Type B pancreatic cell (in vitro differentiated cells): Measurements from ENCODE around the gene JAKMIP2. TPM values are rescaled to one million over a fixed set of nuclear protein-coding genes. Genes with fewer than 3 reads are reported as not detected.

Experiments
- DNase-seq: peaks from one replicate; pipeline ENCODE4 v3.0.0; 2021; ENCODE audit warnings: mixed read lengths; ENCODE audit not compliant: unreplicated experiment; ENCODE audit errors: extremely low spot score
- H3K27ac Mint-ChIP-seq: 2 replicates; pipeline ENCODE4 v1.8.0; 2021; ENCODE audit warnings: mild to moderate bottlenecking, mixed read lengths
- H3K27me3 Mint-ChIP-seq: 2 replicates; pipeline ENCODE4 v1.8.0; 2021; ENCODE audit warnings: mixed read lengths
- H3K36me3 Mint-ChIP-seq: 2 replicates; pipeline ENCODE4 v1.8.0; 2021; ENCODE audit warnings: mixed read lengths
- H3K4me1 Mint-ChIP-seq: one replicate; pipeline ENCODE4 v1.8.0; 2021; ENCODE audit warnings: mixed read lengths; ENCODE audit not compliant: unreplicated experiment
- H3K4me3 Mint-ChIP-seq: 2 replicates; pipeline ENCODE4 v1.8.0; 2021; ENCODE audit warnings: mild to moderate bottlenecking, mixed read lengths
- H3K9me3 Mint-ChIP-seq: 2 replicates; pipeline ENCODE4 v1.8.0; 2021; ENCODE audit warnings: mixed read lengths
- total RNA-seq: library from RNA; stranded (reverse); gene quantifications from 2 replicates; pipeline ENCODE4 v1.2.1, GENCODE V29; 2021; ENCODE audit warnings: low replicate concordance
- TF ChIP-seq, protein P1 (sequence below): fragments of 200-600 bp; sonication (generic); conservative IDR thresholded peaks from 2 replicates; pipeline ENCODE4 v1.5.0; 2021; ENCODE audit warnings: antibody characterized with exemption, mild to moderate bottlenecking

The JAKMIP2 gene
- total RNA-seq, 1 donor from 2014 or later = 13.8 TPM

DNA sequence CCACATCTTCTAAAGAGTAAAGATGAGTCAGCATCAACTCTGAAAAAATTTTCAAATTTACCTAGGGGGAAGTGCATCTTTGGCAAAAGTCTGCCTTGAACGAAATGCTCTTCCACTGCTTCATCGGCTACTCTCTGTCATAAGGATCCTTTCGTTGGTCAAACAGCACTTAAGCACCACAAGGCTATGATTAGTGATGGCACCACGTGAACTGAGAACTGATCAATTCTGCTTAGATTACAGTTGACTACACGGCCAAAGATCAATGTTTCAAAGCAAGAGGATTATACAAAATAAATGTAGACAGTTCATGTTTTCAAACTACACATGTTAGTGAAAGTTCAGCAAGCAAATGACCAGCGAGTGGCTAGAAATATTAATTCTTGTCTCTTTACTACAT is 9.4 kb downstream of the JAKMIP2 start:
- H3K27ac Mint-ChIP-seq = no peak overlapping the region
- H3K36me3 Mint-ChIP-seq = peaks cover 3% of the 10 kb centered on the region
- TF ChIP-seq, protein P1, sequence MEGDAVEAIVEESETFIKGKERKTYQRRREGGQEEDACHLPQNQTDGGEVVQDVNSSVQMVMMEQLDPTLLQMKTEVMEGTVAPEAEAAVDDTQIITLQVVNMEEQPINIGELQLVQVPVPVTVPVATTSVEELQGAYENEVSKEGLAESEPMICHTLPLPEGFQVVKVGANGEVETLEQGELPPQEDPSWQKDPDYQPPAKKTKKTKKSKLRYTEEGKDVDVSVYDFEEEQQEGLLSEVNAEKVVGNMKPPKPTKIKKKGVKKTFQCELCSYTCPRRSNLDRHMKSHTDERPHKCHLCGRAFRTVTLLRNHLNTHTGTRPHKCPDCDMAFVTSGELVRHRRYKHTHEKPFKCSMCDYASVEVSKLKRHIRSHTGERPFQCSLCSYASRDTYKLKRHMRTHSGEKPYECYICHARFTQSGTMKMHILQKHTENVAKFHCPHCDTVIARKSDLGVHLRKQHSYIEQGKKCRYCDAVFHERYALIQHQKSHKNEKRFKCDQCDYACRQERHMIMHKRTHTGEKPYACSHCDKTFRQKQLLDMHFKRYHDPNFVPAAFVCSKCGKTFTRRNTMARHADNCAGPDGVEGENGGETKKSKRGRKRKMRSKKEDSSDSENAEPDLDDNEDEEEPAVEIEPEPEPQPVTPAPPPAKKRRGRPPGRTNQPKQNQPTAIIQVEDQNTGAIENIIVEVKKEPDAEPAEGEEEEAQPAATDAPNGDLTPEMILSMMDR = no peak
- H3K27me3 Mint-ChIP-seq = no peaks in the 10 kb centered on the region
- no peaks in the 10 kb centered on the region for H3K9me3 Mint-ChIP-seq
- DNase-seq = no peak
- H3K4me1 Mint-ChIP-seq = peaks cover 4% of the 10 kb centered on the region
- H3K4me3 Mint-ChIP-seq = no peak overlapping the region

DNA sequence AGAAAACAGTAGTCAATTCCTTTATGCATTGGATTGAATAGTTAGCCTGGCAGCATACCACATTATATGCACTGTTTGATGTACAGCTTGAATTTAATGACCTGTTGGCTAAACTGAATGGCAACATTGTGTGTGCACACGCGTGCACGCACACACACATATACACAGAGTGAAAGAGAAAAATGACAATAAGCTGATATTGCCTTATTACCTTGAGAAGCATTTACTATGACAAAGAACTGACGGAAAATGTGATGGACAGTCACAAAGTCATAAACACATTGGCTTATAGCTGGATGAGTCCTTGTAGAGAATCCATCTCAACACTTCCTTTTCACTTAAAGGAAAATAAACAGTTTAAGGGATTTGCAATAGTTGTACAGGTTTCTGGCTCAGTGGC is 15.5 kb downstream of the JAKMIP2 start:
- H3K36me3 Mint-ChIP-seq = no peaks in the 10 kb centered on the region
- H3K27ac Mint-ChIP-seq = no peak overlapping the region
- H3K4me3 Mint-ChIP-seq = no peak overlapping the region
- TF ChIP-seq, protein P1 = no peak
- no peak for DNase-seq
- H3K9me3 Mint-ChIP-seq = no peaks in the 10 kb centered on the region
- peaks cover 17% of the 10 kb centered on the region for H3K4me1 Mint-ChIP-seq
- no peaks in the 10 kb centered on the region for H3K27me3 Mint-ChIP-seq

DNA sequence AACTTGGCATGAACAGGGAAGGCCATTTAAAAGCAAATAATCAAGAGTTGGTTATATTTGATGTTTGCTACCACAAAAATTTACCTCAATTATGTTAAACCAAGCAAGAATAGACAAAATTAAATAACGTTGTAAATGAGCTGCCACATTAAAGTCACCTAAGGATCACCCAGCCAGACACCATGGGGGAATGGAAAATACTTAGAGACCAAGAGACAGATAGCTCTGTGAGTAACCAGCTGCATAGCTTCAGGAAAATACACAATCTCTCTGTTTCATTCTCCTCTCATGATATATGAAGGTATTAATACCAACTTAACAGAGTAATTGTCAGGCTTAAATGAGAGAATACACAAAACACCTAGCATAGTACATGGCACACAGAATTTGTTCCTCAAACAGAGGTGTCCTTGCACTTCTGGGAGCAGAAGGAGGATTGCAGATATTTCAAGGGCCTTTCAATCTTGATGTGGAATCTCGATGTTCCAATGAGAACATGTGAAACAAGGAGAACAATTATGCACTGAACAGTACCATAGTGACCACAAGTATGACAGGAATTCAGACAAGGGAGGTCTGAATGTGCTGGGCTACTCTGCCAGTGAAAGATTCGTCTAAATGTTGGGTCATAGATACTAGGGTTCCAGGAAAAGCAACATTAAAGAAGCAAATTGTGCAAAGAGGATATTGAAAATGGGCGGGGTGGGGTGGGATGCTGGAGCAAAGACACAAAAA is 18.6 kb downstream of the JAKMIP2 start:
- DNase-seq = no peak
- TF ChIP-seq, protein P1 = no peak
- H3K36me3 Mint-ChIP-seq = no peaks in the 10 kb centered on the region
- peaks cover 17% of the 10 kb centered on the region for H3K4me1 Mint-ChIP-seq
- no peak overlapping the region for H3K4me3 Mint-ChIP-seq
- no peaks in the 10 kb centered on the region for H3K9me3 Mint-ChIP-seq
- no peaks in the 10 kb centered on the region for H3K27me3 Mint-ChIP-seq
- H3K27ac Mint-ChIP-seq = no peak overlapping the region

DNA sequence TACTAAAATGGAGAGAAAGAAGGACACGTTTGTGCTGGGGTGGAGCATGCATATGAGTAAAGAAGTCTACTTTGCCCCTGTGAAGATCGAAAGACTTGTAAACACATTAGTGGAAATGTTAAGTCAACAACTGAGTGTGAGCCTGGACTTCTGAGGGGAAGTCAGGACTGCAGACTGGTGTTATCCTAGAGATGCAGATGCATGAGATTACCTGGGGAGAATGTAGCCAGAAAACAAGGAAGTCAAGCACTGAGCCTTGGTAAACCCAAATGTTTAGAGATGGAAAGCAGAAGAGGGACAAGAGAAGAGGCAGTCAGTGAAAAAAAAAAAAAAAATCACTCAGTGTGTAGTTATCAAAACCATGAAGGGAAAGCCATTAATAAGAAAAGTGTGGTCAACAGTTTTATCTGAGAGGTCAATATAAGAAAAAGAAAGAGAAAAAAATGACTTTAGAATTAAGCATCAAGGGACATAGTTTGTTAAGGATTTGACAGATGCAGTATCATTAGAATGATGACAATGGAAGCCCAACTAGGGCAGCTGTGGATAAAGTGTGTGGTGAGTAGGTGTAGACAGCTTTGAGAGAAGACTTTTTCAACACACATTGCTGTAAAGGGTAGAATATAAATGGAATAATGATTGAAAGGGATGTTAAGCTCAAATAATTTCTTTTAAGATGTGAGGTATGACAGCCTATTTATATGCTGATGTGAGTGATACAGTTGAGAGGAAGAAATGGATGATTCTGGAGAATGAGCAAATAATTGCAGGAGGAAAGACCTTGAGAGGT is 22.2 kb downstream of the JAKMIP2 start:
- TF ChIP-seq, protein P1 = no peak
- no peaks in the 10 kb centered on the region for H3K36me3 Mint-ChIP-seq
- H3K4me1 Mint-ChIP-seq = peaks cover 13% of the 10 kb centered on the region
- no peaks in the 10 kb centered on the region for H3K27me3 Mint-ChIP-seq
- no peaks in the 10 kb centered on the region for H3K9me3 Mint-ChIP-seq
- no peak overlapping the region for H3K27ac Mint-ChIP-seq
- no peak for DNase-seq
- H3K4me3 Mint-ChIP-seq = no peak overlapping the region

DNA sequence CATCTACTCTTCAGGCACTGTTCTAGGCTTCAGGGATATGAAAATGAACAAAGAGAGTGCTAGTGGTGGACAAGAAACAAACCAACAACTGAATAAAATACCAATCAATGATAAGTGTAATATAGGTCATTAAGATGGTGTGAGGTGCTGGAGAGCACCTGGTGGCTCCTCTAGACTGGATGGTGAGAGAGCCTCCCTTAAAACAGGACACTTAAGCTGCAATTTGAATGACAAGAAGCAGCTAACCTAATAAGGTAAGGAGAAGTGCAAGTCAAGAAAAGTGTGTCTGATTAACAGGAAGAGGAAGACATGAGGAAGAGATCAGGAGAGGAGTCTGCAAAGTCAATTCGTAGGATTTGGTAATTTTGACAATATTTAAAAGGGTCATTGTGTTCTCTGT is 23.1 kb downstream of the JAKMIP2 start:
- TF ChIP-seq, protein P1 = no peak
- no peak for DNase-seq
- no peak overlapping the region for H3K4me3 Mint-ChIP-seq
- no peaks in the 10 kb centered on the region for H3K36me3 Mint-ChIP-seq
- H3K4me1 Mint-ChIP-seq = peaks cover 13% of the 10 kb centered on the region
- H3K27me3 Mint-ChIP-seq = no peaks in the 10 kb centered on the region
- no peaks in the 10 kb centered on the region for H3K9me3 Mint-ChIP-seq
- H3K27ac Mint-ChIP-seq = no peak overlapping the region
